HG03558 (cell line): ENCODE data around the gene ARL8B.

ENCODE experiments used
- ATAC-seq: cut with Tn5 transposase; IDR thresholded peaks from one replicate; pipeline ENCODE4 v1.9.1; 2021; ENCODE audit warnings: moderate number of reproducible peaks; ENCODE audit not compliant: unreplicated experiment; ENCODE audit errors: extremely low read depth

The ARL8B gene

DNA sequence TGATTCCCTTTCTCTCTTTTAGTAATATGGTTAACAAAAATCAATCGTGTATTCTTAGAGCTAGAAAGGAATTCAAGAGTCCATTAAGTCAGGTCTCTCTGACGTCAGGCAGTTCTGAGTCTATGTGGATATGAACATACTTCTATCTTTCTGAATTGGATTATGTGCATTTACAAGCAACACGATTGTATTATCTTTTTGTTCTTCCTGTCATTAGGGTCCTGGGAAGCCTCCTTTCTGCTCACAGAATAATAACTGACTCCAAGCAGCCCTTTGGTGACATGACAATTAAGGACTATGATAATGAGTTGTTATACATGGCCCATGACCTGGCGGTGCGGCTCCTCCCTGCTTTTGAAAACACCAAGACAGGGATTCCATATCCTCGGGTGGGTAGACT is 79.4 kb downstream of the ARL8B start:
- no peak for ATAC-seq

DNA sequence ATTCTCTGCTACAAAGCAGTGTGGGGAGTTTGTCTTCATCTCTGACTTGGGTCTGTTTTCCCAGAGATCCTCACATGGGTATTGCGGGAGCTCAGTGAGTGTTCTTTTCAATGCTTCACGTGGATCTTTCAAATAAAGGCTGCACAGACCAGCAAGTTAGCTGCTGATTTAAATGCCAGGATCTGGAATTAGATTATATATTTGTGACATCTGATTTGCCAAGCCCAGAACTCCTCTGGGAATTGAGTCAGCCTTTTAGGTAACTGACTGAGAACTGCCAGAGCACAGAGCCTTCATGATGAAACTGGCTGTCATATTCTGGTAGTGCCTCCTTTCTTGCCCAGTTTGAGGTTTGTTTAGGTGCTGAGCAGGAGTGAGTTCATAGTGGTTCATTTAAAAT is 80.1 kb downstream of the ARL8B start:
- ATAC-seq, result no peak

- ATAC-seq, result peak; percentile 99
Observed at GRCh38 chr3:5205165-5205941, 83.3 kb downstream of the ARL8B start.

DNA sequence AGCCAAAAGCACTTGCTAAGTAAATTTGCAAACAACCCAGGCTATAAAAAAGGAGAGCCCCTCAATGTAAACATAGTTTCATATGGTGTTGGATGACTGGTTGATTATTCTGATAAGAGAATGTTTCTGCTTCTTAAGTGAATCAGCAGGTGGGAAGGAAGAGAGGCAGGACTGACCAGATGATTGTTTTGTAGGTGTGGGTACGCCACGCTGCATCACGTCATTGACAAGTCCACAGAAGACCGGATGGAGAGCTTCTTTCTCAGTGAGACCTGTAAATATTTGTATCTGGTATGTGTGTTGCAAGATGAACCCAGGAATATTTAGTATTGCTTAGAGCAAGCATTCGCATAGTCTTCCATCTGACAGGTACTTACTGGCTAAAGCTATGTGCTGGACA is 88.8 kb downstream of the ARL8B start:
- ATAC-seq, result no peak

GRCh38 chr3:5212628-5213573 is 90.8 kb downstream of the ARL8B start:
- no peak for ATAC-seq

DNA sequence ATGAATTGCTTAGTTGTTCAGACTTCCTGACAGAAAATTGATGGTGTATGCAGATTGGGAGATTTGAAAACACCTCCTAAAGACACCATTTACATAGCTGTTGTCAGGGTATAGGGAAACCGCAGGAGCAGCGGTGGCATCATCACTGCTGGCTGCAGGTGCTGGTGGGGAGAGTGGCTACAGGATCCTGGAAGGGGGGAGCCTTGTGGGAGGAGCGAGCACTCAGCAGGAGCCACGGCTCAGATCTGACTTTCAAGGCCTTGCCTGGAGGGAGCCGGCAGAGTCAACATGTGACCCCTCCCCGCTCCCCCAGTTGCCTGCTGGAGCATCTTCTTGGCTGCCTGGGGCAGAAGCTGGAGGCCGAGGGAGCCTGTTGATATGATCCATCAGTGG is 91.5 kb downstream of the ARL8B start:
- ATAC-seq, result no peak

DNA sequence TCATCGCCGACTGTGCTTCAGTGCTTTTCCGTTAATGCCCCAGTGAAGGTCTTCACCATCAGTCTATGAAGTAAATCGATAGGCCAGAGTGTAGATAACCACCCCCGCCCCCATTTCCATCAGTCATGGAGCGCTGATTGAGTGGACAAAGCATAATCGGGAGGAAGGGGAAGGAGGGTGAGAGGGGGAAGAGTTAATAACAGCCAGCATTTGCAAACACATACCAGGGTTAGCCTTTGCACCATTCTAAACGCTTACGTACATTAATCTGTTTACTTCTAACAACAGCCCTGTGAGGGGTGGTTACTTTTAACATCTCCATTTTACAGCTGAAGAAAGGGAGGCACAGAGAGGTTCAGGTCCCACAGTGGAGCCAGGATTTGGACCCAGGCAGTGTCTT is 92.3 kb downstream of the ARL8B start:
- ATAC-seq, result no peak

DNA sequence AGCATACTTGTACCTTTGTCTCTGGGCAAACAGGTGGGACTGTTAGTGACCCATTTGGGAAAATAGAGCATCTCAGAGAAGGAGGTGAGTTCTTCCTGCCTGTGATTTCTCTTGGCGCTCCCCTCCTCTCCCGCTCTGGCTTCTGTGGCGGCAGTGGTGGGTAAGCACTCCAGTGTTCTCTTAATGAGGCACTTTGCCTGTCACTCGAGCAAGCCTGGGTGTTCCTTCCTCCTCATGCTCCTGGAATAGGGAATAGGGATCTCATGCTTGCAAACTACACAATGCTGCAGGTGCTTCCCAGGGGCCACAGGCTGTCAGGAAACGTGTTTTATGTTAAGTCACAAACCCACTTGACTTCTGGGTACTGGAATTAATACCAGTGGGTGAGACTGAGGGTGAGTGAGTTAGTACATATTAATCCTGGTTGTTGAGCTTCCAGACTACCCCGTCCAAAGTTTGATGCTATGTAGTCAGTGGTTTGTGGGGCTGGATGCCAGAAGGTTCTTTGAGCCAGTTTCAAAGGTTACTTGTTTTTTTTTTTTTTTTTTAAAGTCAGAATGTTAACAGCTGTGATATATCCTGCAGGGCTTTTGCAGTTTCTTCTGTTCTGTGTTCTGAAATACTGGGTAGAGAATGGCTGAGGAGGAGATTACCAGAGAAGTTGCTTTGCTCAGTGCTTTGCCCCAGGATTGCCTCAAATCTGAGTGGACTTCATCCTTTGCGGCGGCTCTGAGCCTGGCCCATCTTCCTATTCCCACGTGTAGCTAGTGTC is 95.9 kb downstream of the ARL8B start:
- ATAC-seq, result no peak

DNA sequence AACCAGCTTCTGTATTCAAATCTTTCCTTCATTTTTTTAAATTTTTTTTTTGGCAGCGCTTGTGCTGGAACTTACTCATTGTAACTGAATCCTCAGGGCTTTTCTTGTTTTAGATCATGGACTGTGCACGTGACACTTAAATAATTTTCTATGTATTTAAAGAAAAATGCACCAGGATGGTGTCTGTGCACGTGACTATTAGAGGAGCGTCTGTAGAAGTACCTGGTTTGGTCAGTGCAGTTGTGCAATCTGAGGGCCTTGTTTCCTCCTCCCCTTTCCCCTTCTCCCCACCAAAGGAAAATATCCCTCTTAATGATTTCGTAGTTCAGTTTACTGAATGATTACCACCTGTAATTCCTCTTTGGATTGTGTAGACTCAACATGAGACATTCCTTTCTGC is 96.7 kb downstream of the ARL8B start:
- no peak for ATAC-seq

GRCh38 chr3:5219216-5219615 is 97.1 kb downstream of the ARL8B start:
- no peak for ATAC-seq

DNA sequence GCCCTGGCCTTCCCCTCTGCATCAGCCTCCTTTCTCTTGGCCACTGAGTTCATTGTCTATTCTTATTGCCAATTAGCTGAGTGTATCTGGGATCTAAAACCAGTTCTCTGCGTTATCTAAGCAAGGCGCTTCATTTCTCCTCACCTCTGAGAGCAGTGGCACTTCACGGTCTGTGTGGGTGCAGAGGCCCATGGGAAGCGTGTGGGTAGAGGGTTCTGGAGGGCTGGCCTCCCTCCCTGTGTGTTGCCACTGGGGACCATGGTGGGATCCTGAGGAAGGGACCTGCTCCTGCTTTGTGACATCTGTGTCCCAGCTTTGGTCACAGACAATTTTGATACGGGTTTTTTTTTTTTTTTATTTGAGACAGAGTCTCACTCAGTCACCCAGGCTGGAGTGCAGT is 98.1 kb downstream of the ARL8B start:
- ATAC-seq, result no peak

GRCh38 chr3:5220667-5221431 is 98.8 kb downstream of the ARL8B start:
- ATAC-seq, result no peak

- no peak for ATAC-seq
Observed at GRCh38 chr3:5221701-5222100, 99.6 kb downstream of the ARL8B start.

DNA sequence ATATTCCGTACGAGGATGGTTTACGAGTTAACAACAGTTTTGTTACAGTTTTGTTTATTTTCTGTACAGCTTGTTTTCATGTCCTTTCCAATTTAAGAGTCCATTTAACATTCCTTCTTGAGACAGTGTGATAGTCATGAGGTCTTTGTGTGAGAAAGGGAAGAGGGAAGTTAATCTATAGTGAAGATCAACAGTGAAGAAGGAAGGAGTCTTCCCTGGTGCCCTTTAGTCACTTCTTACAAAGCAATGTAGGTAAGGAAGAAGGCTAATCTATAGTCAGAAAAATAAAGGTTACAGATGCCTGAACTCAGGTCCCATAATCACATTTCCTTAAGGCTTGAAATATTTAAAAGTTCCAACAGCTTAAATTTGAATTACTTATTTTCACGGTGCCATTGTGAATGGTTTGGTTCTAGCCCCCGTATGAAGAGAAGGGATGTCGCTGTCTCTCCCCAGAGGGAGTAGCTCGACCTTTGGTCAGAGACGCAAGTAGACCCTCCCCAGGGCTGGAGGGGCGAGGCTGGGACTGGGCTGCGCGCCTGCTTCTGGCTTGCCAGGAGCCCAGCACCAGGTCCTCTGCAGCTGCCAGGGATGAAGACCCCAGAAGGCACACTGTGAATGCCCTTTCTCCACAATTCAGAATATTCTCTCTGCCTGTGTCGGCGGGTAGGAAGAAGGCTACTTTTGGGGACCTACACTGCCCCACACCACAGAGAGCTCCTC is 100.4 kb downstream of the ARL8B start:
- ATAC-seq, result no peak

GRCh38 chr3:5226783-5227182 is 104.7 kb downstream of the ARL8B start:
- ATAC-seq, result no peak

- no peak for ATAC-seq
Observed at GRCh38 chr3:5227812-5228211, 105.7 kb downstream of the ARL8B start.

DNA sequence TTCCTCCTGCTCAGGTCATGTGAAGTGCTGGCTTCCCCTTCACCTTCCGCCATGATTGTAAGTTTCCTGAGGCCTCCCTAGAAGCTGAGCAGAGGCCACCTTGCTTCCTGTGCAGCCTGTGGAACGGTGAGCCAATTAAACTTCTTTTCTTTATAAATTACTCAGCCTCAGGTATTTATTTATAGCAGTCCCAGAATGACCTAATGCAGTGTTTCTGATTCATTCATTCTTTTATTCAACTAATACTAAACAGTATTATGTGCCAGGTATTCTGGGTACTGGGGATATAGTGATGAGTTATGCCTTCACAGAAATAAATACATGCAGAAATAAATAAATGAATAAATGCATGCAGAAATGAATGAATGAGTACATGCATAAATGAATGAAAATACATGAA is 107.3 kb downstream of the ARL8B start:
- ATAC-seq, result no peak
